ENCODE data around the gene ALS2CL.

The ALS2CL gene

GRCh38 chr3:46714728-46715506, 21.4 kb upstream of the ALS2CL start:
- H3K9ac ChIP-seq (ENCODE audit: low read length in 2 of 2) = no peak overlapping the region
- H3K9me3 ChIP-seq (ENCODE audit: control insufficient read depth in 2 of 2, low read length in 2 of 2) = no peaks in the 10 kb centered on the region
- peaks cover 7 to 11% of the 10 kb centered on the region in 2 donors for H3K27me3 ChIP-seq (ENCODE audit: control insufficient read depth in 1 of 2, insufficient read depth in 2 of 2, low read length in 2 of 2)
- no peak overlapping the region for H3K4me3 ChIP-seq (ENCODE audit: low read length in 2 of 2)
- H3K4me1 ChIP-seq (ENCODE audit: control insufficient read depth, insufficient read depth, low read length) = no peaks in the 10 kb centered on the region
- no peaks in the 10 kb centered on the region for H3K36me3 ChIP-seq (ENCODE audit: control insufficient read depth in 2 of 2, insufficient read depth in 2 of 2, low read length in 2 of 2)
- no peak overlapping the region for H3K27ac ChIP-seq (ENCODE audit: low read length)

DNA sequence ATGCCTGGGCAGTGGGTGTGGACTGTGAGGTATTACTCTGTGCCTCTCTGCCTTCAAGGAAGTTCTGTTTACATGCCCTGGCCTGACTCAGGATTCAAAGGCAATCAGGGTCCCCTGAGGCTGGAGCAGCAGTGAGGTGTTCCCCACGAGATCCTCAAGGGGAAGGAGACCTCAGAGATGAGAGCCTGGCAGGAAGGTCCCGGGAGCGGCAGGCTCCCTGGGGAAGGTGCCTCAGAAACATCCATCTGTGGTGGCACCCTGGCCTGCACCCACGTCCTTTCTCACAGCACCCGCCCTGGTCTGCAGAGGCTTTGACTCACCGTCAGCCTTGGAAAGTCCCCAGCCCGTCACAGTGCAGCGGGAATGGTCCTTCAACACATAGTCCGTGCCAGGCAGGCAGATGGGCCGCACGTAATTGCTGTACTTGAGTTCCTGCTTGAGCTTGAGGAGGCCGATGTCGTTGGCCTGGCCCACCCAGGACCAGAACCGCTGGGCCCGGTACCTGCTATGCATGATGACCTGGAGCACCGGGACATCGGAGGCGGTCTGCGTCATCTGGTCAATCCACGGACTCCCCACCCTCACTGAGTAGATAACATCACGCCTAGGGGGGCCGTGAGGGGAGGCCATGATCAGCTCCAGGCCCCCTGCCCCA, 20.5 kb upstream of the ALS2CL start:
- Histone ChIP-seq H3K4me3 (ENCODE audit: low read length in 2 of 2) (no peak overlapping the region), H3K27ac (ENCODE audit: low read length) (no peak overlapping the region), H3K9ac (ENCODE audit: low read length in 2 of 2) (no peak overlapping the region)

GRCh38 chr3:46713050-46713897, 19.8 kb upstream of the ALS2CL start:
- H3K27me3 ChIP-seq (ENCODE audit: control insufficient read depth in 1 of 2, insufficient read depth in 2 of 2, low read length in 2 of 2) = peaks cover 4 to 7% of the 10 kb centered on the region in 2 donors
- H3K9me3 ChIP-seq (ENCODE audit: control insufficient read depth in 2 of 2, low read length in 2 of 2) = no peaks in the 10 kb centered on the region

More for the DNA sequence above, 20.5 kb upstream of the ALS2CL start:
- H3K9me3 ChIP-seq (ENCODE audit: control insufficient read depth in 2 of 2, low read length in 2 of 2) = no peaks in the 10 kb centered on the region
- no peaks in the 10 kb centered on the region for H3K4me1 ChIP-seq (ENCODE audit: control insufficient read depth, insufficient read depth, low read length)
- H3K27me3 ChIP-seq (ENCODE audit: control insufficient read depth in 1 of 2, insufficient read depth in 2 of 2, low read length in 2 of 2) = peaks cover 4 to 11% of the 10 kb centered on the region in 2 donors
- no peaks in the 10 kb centered on the region for H3K36me3 ChIP-seq (ENCODE audit: control insufficient read depth in 2 of 2, insufficient read depth in 2 of 2, low read length in 2 of 2)

GRCh38 chr3:46712191-46713049, 18.9 kb upstream of the ALS2CL start:
- Histone ChIP-seq H3K9ac (ENCODE audit: low read length in 2 of 2) (no peak overlapping the region), H3K4me1 (ENCODE audit: control insufficient read depth, insufficient read depth, low read length) (no peaks in the 10 kb centered on the region), H3K9me3 (ENCODE audit: control insufficient read depth in 2 of 2, low read length in 2 of 2) (no peaks in the 10 kb centered on the region), H3K36me3 (ENCODE audit: control insufficient read depth in 2 of 2, insufficient read depth in 2 of 2, low read length in 2 of 2) (no peaks in the 10 kb centered on the region), H3K4me3 (ENCODE audit: low read length in 2 of 2) (no peak overlapping the region), H3K27me3 (ENCODE audit: control insufficient read depth in 1 of 2, insufficient read depth in 2 of 2, low read length in 2 of 2) (peaks cover 0 to 5% of the 10 kb centered on the region in 2 donors), H3K27ac (ENCODE audit: low read length) (no peak overlapping the region)

More at GRCh38 chr3:46713050-46713897, 19.8 kb upstream of the ALS2CL start:
- H3K4me3 ChIP-seq (ENCODE audit: low read length in 2 of 2) = no peak overlapping the region
- no peaks in the 10 kb centered on the region for H3K4me1 ChIP-seq (ENCODE audit: control insufficient read depth, insufficient read depth, low read length)
- no peak overlapping the region for H3K27ac ChIP-seq (ENCODE audit: low read length)
- H3K9ac ChIP-seq (ENCODE audit: low read length in 2 of 2) = no peak overlapping the region
- no peaks in the 10 kb centered on the region for H3K36me3 ChIP-seq (ENCODE audit: control insufficient read depth in 2 of 2, insufficient read depth in 2 of 2, low read length in 2 of 2)

GRCh38 chr3:46711760-46712159, 18.3 kb upstream of the ALS2CL start:
- Histone ChIP-seq H3K36me3 (ENCODE audit: control insufficient read depth in 2 of 2, insufficient read depth in 2 of 2, low read length in 2 of 2) (no peaks in the 10 kb centered on the region), H3K4me3 (ENCODE audit: low read length in 2 of 2) (no peak overlapping the region), H3K9ac (ENCODE audit: low read length in 2 of 2) (no peak overlapping the region), H3K4me1 (ENCODE audit: control insufficient read depth, insufficient read depth, low read length) (no peaks in the 10 kb centered on the region), H3K27me3 (ENCODE audit: control insufficient read depth in 1 of 2, insufficient read depth in 2 of 2, low read length in 2 of 2) (no peaks in the 10 kb centered on the region), H3K9me3 (ENCODE audit: control insufficient read depth in 2 of 2, low read length in 2 of 2) (no peaks in the 10 kb centered on the region), H3K27ac (ENCODE audit: low read length) (no peak overlapping the region)

GRCh38 chr3:46711305-46711704, 17.8 kb upstream of the ALS2CL start:
- Histone ChIP-seq H3K9ac (ENCODE audit: low read length in 2 of 2) (no peak overlapping the region), H3K27ac (ENCODE audit: low read length) (no peak overlapping the region), H3K4me3 (ENCODE audit: low read length in 2 of 2) (no peak overlapping the region), H3K4me1 (ENCODE audit: control insufficient read depth, insufficient read depth, low read length) (no peaks in the 10 kb centered on the region), H3K36me3 (ENCODE audit: control insufficient read depth in 2 of 2, insufficient read depth in 2 of 2, low read length in 2 of 2) (no peaks in the 10 kb centered on the region), H3K9me3 (ENCODE audit: control insufficient read depth in 2 of 2, low read length in 2 of 2) (no peaks in the 10 kb centered on the region), H3K27me3 (ENCODE audit: control insufficient read depth in 1 of 2, insufficient read depth in 2 of 2, low read length in 2 of 2) (no peaks in the 10 kb centered on the region)

- no peak overlapping the region for H3K4me3 ChIP-seq (ENCODE audit: low read length in 2 of 2)
- H3K9me3 ChIP-seq (ENCODE audit: control insufficient read depth in 2 of 2, low read length in 2 of 2) = no peaks in the 10 kb centered on the region
- H3K27ac ChIP-seq (ENCODE audit: low read length) = no peak overlapping the region
- no peak overlapping the region for H3K9ac ChIP-seq (ENCODE audit: low read length in 2 of 2)
- H3K27me3 ChIP-seq (ENCODE audit: control insufficient read depth in 1 of 2, insufficient read depth in 2 of 2, low read length in 2 of 2) = no peaks in the 10 kb centered on the region
- no peaks in the 10 kb centered on the region for H3K36me3 ChIP-seq (ENCODE audit: control insufficient read depth in 2 of 2, insufficient read depth in 2 of 2, low read length in 2 of 2)
- no peaks in the 10 kb centered on the region for H3K4me1 ChIP-seq (ENCODE audit: control insufficient read depth, insufficient read depth, low read length)
Measured at GRCh38 chr3:46710671-46711295, 17.3 kb upstream of the ALS2CL start.

DNA sequence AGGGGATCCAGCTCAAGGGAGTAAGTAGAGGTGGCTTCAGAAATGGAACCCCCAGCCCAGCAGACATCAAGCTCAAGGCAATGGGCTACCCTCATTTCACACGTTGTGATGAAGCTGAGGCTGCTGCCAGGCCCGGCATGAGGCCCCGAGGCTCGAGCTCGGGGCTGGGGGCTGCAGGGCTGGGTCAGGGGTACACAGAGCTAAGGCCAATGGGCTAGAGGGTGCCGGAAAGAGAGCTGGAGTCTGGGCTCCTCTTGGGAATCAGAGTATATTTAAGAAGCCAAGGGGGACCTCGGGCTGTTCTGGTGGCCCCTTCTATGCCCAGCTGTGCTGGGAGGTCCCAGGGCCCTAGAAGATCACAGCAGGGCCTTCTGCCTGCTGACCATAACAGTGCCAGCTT, 16.8 kb upstream of the ALS2CL start:
- Histone ChIP-seq H3K27me3 (ENCODE audit: control insufficient read depth in 1 of 2, insufficient read depth in 2 of 2, low read length in 2 of 2) (no peaks in the 10 kb centered on the region), H3K27ac (ENCODE audit: low read length) (no peak overlapping the region), H3K4me3 (ENCODE audit: low read length in 2 of 2) (no peak overlapping the region), H3K4me1 (ENCODE audit: control insufficient read depth, insufficient read depth, low read length) (peaks cover under 1% of the 10 kb centered on the region), H3K9ac (ENCODE audit: low read length in 2 of 2) (no peak overlapping the region), H3K36me3 (ENCODE audit: control insufficient read depth in 2 of 2, insufficient read depth in 2 of 2, low read length in 2 of 2) (no peaks in the 10 kb centered on the region), H3K9me3 (ENCODE audit: control insufficient read depth in 2 of 2, low read length in 2 of 2) (no peaks in the 10 kb centered on the region)

DNA sequence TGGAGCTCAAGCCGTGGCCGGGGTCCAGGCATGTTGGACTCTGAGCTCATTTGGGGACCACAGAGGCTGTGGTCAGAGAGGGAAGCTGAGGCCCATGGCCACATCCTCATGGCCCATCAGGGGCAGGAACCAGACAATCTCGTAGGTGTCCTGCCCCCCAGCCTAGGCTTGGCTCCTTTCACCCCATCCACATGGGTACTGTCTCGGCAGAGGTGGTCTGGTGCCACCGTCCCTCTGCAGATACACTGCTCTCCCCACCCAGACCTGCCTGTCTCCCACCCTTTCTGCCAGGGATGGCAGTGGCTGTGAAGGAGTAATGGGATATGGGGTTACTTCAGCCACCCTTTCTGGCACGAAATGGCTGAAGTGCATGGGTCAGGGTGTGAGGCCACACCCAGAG, 16.2 kb upstream of the ALS2CL start:
- Histone ChIP-seq H3K27ac (ENCODE audit: low read length) (no peak overlapping the region), H3K9ac (ENCODE audit: low read length in 2 of 2) (no peak overlapping the region), H3K9me3 (ENCODE audit: control insufficient read depth in 2 of 2, low read length in 2 of 2) (no peaks in the 10 kb centered on the region), H3K27me3 (ENCODE audit: control insufficient read depth in 1 of 2, insufficient read depth in 2 of 2, low read length in 2 of 2) (no peaks in the 10 kb centered on the region), H3K4me1 (ENCODE audit: control insufficient read depth, insufficient read depth, low read length) (peaks cover 4% of the 10 kb centered on the region), H3K36me3 (ENCODE audit: control insufficient read depth in 2 of 2, insufficient read depth in 2 of 2, low read length in 2 of 2) (no peaks in the 10 kb centered on the region), H3K4me3 (ENCODE audit: low read length in 2 of 2) (no peak overlapping the region)

All from stomach smooth muscle (tissue), 2 donors.